ENCODE measurements around the gene PRKG2.
"Not testable (repeated sequence)": the region's sequence is repeated elsewhere in the genome, so short reads cannot be mapped to it uniquely, and the experiment has no call there.

Gene PRKG2

GRCh38 chr4:81153714-81154323 is 61.2 kb downstream of the PRKG2 start:
- FAIRE-seq, result not testable (repeated sequence)

- no peak for FAIRE-seq
Measured at GRCh38 chr4:81152839-81153713, 61.9 kb downstream of the PRKG2 start.

GRCh38 chr4:81149976-81150375 is 65.0 kb downstream of the PRKG2 start:
- FAIRE-seq, result no peak

GRCh38 chr4:81148576-81148975 is 66.4 kb downstream of the PRKG2 start:
- no peak for FAIRE-seq

- no peak for FAIRE-seq
Measured at GRCh38 chr4:81146466-81146865, 68.6 kb downstream of the PRKG2 start.

- no peak for FAIRE-seq
Measured at GRCh38 chr4:81143183-81143582, 71.8 kb downstream of the PRKG2 start.

GRCh38 chr4:81142744-81143143 is 72.3 kb downstream of the PRKG2 start:
- FAIRE-seq, result no peak

GRCh38 chr4:81137894-81138293 is 77.1 kb downstream of the PRKG2 start:
- no peak for FAIRE-seq

- FAIRE-seq, result no peak
Measured at GRCh38 chr4:81137446-81137845, 77.6 kb downstream of the PRKG2 start.

- FAIRE-seq, result no peak
Measured at GRCh38 chr4:81136161-81136905, 78.7 kb downstream of the PRKG2 start.

GRCh38 chr4:81135501-81135900 is 79.5 kb downstream of the PRKG2 start:
- no peak for FAIRE-seq

GRCh38 chr4:81131563-81131962 is 83.5 kb downstream of the PRKG2 start:
- FAIRE-seq, result no peak

GRCh38 chr4:81131066-81131465 is 84.0 kb downstream of the PRKG2 start:
- FAIRE-seq, result no peak

- FAIRE-seq, result no peak
Measured at GRCh38 chr4:81130569-81130968, 84.5 kb downstream of the PRKG2 start.

- no peak for FAIRE-seq
Measured at GRCh38 chr4:81120055-81120454, 95.0 kb downstream of the PRKG2 start.

GRCh38 chr4:81118086-81118485 is 96.9 kb downstream of the PRKG2 start:
- FAIRE-seq, result no peak

- FAIRE-seq, result no peak
Measured at GRCh38 chr4:81116566-81116965, 98.5 kb downstream of the PRKG2 start.

- no peak for FAIRE-seq
Measured at GRCh38 chr4:81113024-81113423, 102.0 kb downstream of the PRKG2 start.

GRCh38 chr4:81109356-81109755 is 105.7 kb downstream of the PRKG2 start:
- FAIRE-seq, result no peak

GRCh38 chr4:81106150-81106549 is 108.9 kb downstream of the PRKG2 start:
- no peak for FAIRE-seq

GRCh38 chr4:81102107-81102506 is 112.9 kb downstream of the PRKG2 start:
- no peak for FAIRE-seq

GRCh38 chr4:81096566-81096965 is 118.5 kb downstream of the PRKG2 start:
- FAIRE-seq, result no peak

GRCh38 chr4:81095389-81095788 is 119.6 kb downstream of the PRKG2 start:
- no peak for FAIRE-seq
